NCI-H1930 (cell line): Measurements from ENCODE around the gene GMDS.
A peak's percentile ranks its signal among the peaks of the same experiment; 100 is the strongest.

ENCODE experiments used
- DNase-seq, 2 experiments: peaks; one replicate each; lab custom pipeline; 2025; lab: John Stamatoyannopoulos, UW

The GMDS gene

DNA sequence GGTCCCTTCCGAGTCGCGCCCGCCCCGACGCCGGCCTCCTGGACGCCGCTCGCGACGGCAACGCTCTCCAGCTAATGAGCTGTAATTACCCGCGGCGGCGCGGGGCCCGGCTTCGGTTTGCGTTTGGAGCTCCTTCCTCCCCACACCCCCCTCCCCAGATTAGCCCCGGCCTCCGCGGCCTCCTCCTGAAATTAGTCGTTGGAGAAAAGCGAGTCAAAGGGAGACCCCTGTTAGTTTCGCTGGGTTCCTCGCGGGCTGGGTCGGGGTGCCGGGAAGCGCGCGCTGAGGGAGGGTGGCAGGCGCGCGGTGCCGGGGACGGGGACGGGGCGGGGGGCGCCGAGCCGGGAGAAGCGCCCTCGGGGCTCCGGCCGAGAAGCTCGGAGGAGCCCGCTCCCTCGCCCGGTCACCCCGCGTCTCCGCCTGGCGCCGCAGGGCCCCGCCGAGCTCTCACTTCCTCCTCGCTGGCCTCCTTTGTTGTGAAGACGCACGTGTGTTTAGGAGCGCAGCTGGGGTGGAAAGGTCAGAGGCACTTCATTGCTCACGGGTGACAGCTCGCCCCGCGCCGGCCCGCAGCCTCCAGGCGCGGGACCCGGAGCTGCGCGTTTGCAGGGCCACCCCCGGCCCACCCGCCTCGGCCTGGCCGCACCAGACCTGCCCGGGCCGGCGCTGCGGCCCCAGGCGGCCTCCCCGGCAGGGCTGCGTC is 630.8 kb downstream of the GMDS start:
- DNase-seq: no peak

GRCh38 chr6:1613688-1614447 is 631.5 kb downstream of the GMDS start:
- no peak for DNase-seq

- DNase-seq: no peak
Measured at GRCh38 chr6:1613346-1613687, 632.1 kb downstream of the GMDS start.

- DNase-seq: no peak
Measured at GRCh38 chr6:1612974-1613306, 632.5 kb downstream of the GMDS start.

DNA sequence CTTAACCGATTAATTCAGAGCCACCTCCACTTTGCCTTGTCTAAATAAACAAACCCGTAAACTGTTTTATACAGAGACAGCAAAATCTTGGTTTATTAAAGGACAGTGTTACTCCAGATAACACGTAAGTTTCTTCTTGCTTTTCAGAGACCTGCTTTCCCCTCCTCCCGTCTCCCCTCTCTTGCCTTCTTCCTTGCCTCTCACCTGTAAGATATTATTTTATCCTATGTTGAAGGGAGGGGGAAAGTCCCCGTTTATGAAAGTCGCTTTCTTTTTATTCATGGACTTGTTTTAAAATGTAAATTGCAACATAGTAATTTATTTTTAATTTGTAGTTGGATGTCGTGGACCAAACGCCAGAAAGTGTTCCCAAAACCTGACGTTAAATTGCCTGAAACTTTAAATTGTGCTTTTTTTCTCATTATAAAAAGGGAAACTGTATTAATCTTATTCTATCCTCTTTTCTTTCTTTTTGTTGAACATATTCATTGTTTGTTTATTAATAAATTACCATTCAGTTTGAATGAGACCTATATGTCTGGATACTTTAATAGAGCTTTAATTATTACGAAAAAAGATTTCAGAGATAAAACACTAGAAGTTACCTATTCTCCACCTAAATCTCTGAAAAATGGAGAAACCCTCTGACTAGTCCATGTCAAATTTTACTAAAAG is 633.0 kb downstream of the GMDS start:
- no peak for DNase-seq

- DNase-seq: no peak
Measured at GRCh38 chr6:1611572-1612298, 633.7 kb downstream of the GMDS start.

- peak in 1 of 2 experiments; percentile 28 for DNase-seq
Measured at GRCh38 chr6:1611322-1611571, 634.2 kb downstream of the GMDS start.

- DNase-seq: no peak
Measured at GRCh38 chr6:1610497-1611321, 634.7 kb downstream of the GMDS start.

- peak in 1 of 2 experiments; percentile 52 for DNase-seq
Measured at GRCh38 chr6:1609648-1610496, 635.5 kb downstream of the GMDS start, which contains the start of gene FOXC1. TSS of gene FOXC1 (plus strand) at chr6:1609915. CDS start at chr6:1610446, 531 bp downstream.

DNA sequence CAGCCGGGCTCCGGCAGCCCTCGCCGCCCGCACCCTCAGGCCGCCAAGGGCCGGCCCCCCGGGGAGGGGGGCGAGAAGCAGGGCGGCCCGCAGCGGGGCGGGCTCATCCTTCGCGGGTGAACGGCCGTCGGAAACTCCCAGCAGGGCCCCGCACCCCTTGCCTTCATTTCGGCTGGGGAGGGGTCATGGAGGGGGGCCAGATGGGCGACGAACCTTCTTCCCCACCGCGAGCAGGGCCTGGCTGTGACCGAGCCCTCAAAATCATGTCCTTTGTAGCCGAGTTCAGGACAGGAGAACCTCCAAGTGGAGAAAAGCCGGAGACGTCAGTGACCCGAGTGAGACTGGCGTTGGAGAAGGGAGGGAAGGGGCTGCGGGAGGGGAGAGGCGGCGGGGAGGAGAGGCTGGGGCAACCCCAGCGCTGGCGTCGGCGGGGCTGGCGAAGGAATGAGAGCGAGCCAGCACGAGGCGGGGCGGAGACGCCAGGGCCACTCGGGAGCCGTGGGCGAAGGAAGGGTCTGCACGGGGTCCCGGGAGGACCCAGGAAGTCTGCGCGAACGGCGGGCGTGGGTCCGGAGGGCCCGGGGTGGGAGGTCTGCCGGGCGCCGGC is 636.3 kb downstream of the GMDS start:
- no peak for DNase-seq

GRCh38 chr6:1608222-1609040 is 637.0 kb downstream of the GMDS start:
- DNase-seq: no peak

- DNase-seq: no peak
Measured at GRCh38 chr6:1607516-1608221, 637.7 kb downstream of the GMDS start.

DNA sequence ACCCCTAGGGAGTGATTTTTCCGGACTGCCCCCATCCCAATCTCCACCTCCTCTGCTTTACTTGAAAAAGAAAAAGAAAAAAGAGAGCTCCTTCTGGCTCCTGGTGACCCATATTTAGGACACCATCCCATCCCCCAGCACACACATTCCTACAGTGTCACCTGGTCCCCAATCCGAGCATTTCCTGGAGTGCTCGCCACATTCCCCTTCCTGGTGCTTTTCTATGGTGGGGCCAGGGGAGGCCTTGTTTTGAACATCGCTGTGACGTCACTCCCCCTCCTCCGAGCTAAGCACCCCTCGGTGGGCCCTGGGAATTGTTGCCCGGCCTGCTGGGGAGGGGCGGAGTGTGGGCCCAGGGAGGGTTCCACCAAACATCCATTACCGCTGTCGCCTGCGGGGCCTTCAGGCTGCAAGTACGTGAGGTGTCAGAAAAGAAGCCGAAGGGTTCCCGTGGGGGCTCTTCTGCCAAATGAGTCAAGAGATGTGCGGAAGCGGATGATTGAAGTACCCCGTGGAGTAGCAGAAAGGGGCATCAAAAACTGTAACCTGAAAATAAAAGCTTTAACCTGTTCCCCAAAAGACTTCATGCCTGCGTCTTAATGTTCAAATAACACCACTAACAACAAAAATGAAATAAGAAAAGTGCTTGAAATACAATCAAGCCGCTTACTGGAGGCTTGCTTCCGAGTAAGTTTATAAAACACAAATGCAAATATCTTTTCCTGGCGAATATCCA is 638.5 kb downstream of the GMDS start:
- DNase-seq: no peak

GRCh38 chr6:1605893-1606779 is 639.3 kb downstream of the GMDS start:
- DNase-seq: no peak

DNA sequence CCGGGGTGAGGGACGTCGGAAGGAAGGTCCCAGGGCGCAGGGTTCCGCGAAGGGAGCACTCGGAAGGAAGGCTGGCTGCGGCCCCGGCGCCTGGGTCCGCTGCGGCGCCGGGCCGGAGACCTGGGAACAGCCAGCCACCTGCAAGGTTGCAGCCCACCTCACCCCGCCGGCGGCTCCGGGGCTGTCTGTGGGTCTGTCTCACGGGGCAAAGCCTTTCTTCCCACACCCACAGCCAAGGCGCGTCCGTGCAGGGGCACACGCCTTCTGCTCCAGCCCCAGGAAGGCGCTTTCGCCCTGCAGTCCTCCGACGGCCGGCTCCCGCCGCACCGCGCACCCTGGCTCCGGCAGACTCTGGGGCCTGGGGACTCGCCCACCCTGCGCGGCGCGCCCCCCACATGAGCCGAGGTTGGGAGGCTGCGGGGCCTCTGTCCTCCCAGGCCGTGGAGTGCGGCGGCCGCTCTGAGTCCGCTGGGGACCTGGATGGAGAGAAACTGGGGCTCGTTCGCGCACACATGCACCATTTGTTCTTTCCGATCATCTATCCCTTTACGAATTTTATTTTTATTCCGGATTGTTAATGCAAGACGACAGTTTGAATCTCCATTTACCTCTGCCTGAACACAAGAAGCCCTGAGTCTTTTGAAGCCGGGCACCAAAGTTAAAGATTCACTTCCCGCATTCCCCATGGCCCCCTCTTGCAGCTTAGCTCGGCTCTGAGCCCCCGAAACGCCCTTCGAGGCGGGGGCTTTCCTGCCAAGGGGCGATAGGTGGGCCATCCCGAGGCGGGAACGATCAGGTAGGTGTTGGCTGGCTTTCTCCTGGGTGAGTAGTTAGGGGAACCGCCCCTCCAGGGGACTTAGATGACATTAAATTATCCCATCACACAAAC is 640.2 kb downstream of the GMDS start:
- DNase-seq: no peak
